ENCODE measurements around the gene ARSJ. TPM values are rescaled to one million over a fixed set of nuclear protein-coding genes. Genes with fewer than 3 reads are reported as not detected.

The ARSJ gene
- total RNA-seq, 1 experiment from 2014 or later = 4.6 TPM

DNA sequence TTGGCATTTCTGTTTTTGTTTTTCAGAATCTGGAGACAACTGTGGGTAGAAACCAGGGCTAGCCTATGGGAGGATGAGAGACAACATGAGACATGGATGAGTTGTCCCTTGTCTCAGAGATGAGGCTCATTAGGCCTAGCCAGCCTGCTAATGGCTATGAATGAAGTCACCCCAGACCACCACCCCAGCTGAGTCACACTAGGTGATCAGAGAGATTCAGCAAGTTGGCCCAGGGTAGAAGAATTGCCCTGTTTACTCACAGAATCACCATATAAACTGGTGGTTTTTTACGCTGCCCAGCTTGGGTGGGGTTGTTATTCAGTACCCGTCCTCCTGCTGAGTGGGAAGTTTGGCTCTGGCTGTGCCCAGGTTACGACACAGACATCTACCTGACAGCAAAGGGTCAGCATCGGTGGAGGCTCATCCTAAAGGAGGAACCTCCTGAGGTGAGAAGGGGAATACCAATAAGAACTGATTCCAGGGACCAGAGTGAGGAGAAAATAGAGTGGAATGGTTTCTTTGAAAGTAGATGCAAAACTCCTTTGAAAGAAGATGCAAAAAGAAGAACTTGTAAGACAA lies 17.2 kb upstream of the ARSJ start:
- POLR2A ChIA-PET (ENCODE audit: low non-redundant PET) = no interaction called here
- TF ChIP-seq EZH2 (IDR thresholded peaks at IDR 0.05; ENCODE audit: borderline replicate concordance, low read depth, low read length, poor library complexity, severe bottlenecking) = no peak
- TF ChIP-seq, protein P1, sequence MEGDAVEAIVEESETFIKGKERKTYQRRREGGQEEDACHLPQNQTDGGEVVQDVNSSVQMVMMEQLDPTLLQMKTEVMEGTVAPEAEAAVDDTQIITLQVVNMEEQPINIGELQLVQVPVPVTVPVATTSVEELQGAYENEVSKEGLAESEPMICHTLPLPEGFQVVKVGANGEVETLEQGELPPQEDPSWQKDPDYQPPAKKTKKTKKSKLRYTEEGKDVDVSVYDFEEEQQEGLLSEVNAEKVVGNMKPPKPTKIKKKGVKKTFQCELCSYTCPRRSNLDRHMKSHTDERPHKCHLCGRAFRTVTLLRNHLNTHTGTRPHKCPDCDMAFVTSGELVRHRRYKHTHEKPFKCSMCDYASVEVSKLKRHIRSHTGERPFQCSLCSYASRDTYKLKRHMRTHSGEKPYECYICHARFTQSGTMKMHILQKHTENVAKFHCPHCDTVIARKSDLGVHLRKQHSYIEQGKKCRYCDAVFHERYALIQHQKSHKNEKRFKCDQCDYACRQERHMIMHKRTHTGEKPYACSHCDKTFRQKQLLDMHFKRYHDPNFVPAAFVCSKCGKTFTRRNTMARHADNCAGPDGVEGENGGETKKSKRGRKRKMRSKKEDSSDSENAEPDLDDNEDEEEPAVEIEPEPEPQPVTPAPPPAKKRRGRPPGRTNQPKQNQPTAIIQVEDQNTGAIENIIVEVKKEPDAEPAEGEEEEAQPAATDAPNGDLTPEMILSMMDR (conservative IDR thresholded peaks at IDR 0.05; ENCODE audit: low read depth, low read length) = no peak
- Histone ChIP-seq H3K9me3 (ENCODE audit: low read depth, low read length, poor library complexity, severe bottlenecking) (no peaks in the 10 kb centered on the region), H3K4me3 (ENCODE audit: low read depth, low read length, poor library complexity, severe bottlenecking) (no peak overlapping the region), H3K4me1 (ENCODE audit: insufficient read depth, low read length, poor library complexity, severe bottlenecking) (no peaks in the 10 kb centered on the region), H3K36me3 (ENCODE audit: insufficient read depth, low read length, poor library complexity, severe bottlenecking) (no peaks in the 10 kb centered on the region), H3K27me3 (replicated peaks; ENCODE audit: insufficient read depth, low read depth, low read length, poor library complexity) (no peaks in the 10 kb centered on the region), H3K27ac (ENCODE audit: low read depth, low read length, poor library complexity, severe bottlenecking) (no peak overlapping the region)
- no peak for DNase-seq (ENCODE audit: low spot score)
- no TSS peak for BruUV-seq (replicated peaks)
- intact Hi-C loops (cut with micrococcal nuclease; ENCODE audit: unreplicated experiment) = no loop called here
- CTCF ChIA-PET = no interaction called here

DNA sequence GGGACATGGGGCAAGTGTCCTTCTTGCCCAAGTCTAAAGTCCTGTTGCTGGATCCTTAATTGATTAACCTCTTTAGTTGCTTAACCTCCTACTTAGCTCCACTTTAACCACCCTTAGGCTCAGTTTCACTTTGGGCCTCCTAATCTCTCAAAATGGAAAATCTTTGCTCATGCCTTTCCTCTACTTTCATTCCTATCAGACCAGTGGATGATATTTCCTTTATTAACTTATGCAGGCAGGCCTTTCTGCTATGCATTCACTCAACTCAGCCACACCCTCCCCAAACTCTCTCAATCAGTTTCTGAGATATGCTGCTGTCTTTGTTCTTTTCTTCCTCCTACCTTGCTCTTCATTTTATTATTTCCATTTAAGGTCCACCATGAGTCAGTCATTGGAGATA lies 14.4 kb upstream of the ARSJ start:
- intact Hi-C loops (cut with micrococcal nuclease; ENCODE audit: unreplicated experiment) = no loop called here
- Histone ChIP-seq H3K4me1 (ENCODE audit: insufficient read depth, low read length, poor library complexity, severe bottlenecking) (no peaks in the 10 kb centered on the region), H3K27ac (ENCODE audit: low read depth, low read length, poor library complexity, severe bottlenecking) (no peak overlapping the region), H3K4me3 (ENCODE audit: low read depth, low read length, poor library complexity, severe bottlenecking) (no peak overlapping the region), H3K27me3 (replicated peaks; ENCODE audit: insufficient read depth, low read depth, low read length, poor library complexity) (no peaks in the 10 kb centered on the region), H3K36me3 (ENCODE audit: insufficient read depth, low read length, poor library complexity, severe bottlenecking) (no peaks in the 10 kb centered on the region), H3K9me3 (ENCODE audit: low read depth, low read length, poor library complexity, severe bottlenecking) (no peaks in the 10 kb centered on the region)
- CTCF ChIA-PET = no interaction called here
- no peak for TF ChIP-seq EZH2 (IDR thresholded peaks at IDR 0.05; ENCODE audit: borderline replicate concordance, low read depth, low read length, poor library complexity, severe bottlenecking)
- no TSS peak for BruUV-seq (replicated peaks)
- POLR2A ChIA-PET (ENCODE audit: low non-redundant PET) = no interaction called here
- DNase-seq (ENCODE audit: low spot score) = no peak

DNA sequence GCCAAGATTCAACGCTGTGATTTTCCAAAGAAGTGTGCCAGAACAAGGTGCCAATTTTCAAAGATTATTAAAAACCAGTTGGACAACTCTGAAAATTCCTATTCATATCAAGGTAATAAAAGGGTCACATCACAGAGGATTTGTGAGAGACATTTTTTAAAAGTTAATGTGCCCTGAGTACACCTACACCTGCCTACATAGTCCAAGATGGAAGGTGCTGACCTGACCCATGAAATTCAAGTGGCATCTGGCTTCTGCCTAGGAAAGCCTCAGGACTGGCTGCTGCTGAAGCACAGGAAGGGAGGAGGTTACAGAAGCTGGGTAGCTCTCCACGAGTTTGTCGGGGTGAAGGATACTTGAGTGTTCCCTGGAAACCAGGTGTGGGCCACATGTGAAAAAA lies 11.4 kb upstream of the ARSJ start:
- no TSS peak for BruUV-seq (replicated peaks)
- no peak for DNase-seq (ENCODE audit: low spot score)
- H3K36me3 ChIP-seq (ENCODE audit: insufficient read depth, low read length, poor library complexity, severe bottlenecking) = no peaks in the 10 kb centered on the region
- no peaks in the 10 kb centered on the region for H3K9me3 ChIP-seq (ENCODE audit: low read depth, low read length, poor library complexity, severe bottlenecking)
- H3K27me3 ChIP-seq (replicated peaks; ENCODE audit: insufficient read depth, low read depth, low read length, poor library complexity) = no peaks in the 10 kb centered on the region
- no peak overlapping the region for H3K4me3 ChIP-seq (ENCODE audit: low read depth, low read length, poor library complexity, severe bottlenecking)
- H3K4me1 ChIP-seq (ENCODE audit: insufficient read depth, low read length, poor library complexity, severe bottlenecking) = no peaks in the 10 kb centered on the region
- ChIA-PET POLR2A (ENCODE audit: low non-redundant PET) (no interaction called here), CTCF (no interaction called here)
- no peak overlapping the region for H3K27ac ChIP-seq (ENCODE audit: low read depth, low read length, poor library complexity, severe bottlenecking)
- intact Hi-C loops (cut with micrococcal nuclease; ENCODE audit: unreplicated experiment) = no loop called here
- no peak for TF ChIP-seq EZH2 (IDR thresholded peaks at IDR 0.05; ENCODE audit: borderline replicate concordance, low read depth, low read length, poor library complexity, severe bottlenecking)
- TF ChIP-seq, protein P1 (conservative IDR thresholded peaks at IDR 0.05; ENCODE audit: low read depth, low read length) = no peak

DNA sequence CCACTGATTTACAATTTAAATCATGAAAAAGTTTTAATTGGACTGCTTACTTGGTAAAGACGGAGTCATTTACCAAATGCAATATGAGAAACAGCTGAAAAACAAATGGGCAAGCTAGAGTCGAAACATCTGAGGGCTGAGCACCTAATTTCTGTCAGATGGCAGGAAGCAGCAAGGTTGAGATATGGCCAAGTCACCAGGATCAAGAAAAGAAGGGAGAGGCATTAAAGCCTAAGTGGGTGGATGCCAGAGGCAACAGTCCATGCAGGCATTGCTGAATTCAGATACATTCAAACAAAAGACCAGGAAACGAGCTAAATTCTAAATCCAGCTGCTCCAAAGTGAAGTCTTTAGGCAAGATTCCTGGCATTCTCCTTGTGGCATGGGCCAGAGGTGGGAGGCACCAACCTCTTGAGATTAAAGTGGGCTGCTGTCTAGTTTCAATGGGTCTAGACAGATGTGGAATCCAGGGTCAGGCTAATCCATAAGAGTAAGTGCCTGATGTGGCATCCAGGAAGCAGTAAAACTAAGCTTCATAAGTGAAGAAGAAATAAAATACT lies 8.0 kb upstream of the ARSJ start:
- no peaks in the 10 kb centered on the region for H3K36me3 ChIP-seq (ENCODE audit: insufficient read depth, low read length, poor library complexity, severe bottlenecking)
- intact Hi-C loops (cut with micrococcal nuclease; ENCODE audit: unreplicated experiment) = no loop called here
- ChIA-PET CTCF (no interaction called here), POLR2A (ENCODE audit: low non-redundant PET) (interaction anchor here (0.6 kb wide), 1 partner anchor 101 kb away, joined by 3 read pairs; no protein-coding TSS in a partner anchor)
- H3K9me3 ChIP-seq (ENCODE audit: low read depth, low read length, poor library complexity, severe bottlenecking) = peaks cover 7% of the 10 kb centered on the region
- no peak overlapping the region for H3K27ac ChIP-seq (ENCODE audit: low read depth, low read length, poor library complexity, severe bottlenecking)
- no peak overlapping the region for H3K4me3 ChIP-seq (ENCODE audit: low read depth, low read length, poor library complexity, severe bottlenecking)
- no peaks in the 10 kb centered on the region for H3K4me1 ChIP-seq (ENCODE audit: insufficient read depth, low read length, poor library complexity, severe bottlenecking)
- peak; percentile 88 for DNase-seq (ENCODE audit: low spot score)
- H3K27me3 ChIP-seq (replicated peaks; ENCODE audit: insufficient read depth, low read depth, low read length, poor library complexity) = no peaks in the 10 kb centered on the region
- TF ChIP-seq, protein P1 (conservative IDR thresholded peaks at IDR 0.05; ENCODE audit: low read depth, low read length) = no peak
- no peak for TF ChIP-seq EZH2 (IDR thresholded peaks at IDR 0.05; ENCODE audit: borderline replicate concordance, low read depth, low read length, poor library complexity, severe bottlenecking)
- no TSS peak for BruUV-seq (replicated peaks)
